Measurements from ENCODE around the gene RPUSD4. TPM values are rescaled to one million over a fixed set of nuclear protein-coding genes. Genes with fewer than 3 reads are reported as not detected.

The RPUSD4 gene
- total RNA-seq, 1 donor from 2014 or later = 47.9 TPM

DNA sequence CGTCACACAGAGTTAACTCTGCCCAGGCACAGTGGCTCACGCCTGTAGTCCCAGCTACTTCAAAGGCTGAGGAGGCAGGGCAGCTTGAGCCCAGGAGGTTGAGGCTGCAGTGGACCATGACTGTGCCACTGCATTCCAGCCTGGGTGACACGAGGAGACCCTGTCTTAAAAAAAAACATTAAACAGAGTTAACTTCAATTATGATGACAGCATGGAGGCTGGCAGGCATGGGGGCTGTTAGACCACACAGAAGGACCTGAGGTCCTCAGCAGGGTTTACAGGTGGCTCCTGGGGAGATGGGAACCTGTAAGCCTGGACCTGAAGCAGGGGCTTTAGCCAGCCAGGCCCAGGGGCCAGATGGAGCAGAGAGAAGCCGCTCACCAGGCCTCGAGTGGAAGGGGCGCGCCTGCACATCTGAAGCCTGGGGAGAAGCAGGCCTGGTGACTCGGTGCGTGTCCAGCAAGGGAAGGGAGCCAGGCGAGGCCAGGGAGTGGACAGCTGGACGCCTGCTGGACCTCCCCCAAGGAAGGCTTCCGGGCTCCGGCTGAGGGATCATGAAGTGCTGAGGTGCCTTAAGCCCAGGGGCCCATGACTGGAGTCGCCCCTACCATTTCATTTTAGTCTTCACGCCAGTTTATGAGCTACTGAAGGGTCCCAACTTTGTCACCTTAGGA lies 25.3 kb downstream of the RPUSD4 start:
- TF ChIP-seq, protein P1, sequence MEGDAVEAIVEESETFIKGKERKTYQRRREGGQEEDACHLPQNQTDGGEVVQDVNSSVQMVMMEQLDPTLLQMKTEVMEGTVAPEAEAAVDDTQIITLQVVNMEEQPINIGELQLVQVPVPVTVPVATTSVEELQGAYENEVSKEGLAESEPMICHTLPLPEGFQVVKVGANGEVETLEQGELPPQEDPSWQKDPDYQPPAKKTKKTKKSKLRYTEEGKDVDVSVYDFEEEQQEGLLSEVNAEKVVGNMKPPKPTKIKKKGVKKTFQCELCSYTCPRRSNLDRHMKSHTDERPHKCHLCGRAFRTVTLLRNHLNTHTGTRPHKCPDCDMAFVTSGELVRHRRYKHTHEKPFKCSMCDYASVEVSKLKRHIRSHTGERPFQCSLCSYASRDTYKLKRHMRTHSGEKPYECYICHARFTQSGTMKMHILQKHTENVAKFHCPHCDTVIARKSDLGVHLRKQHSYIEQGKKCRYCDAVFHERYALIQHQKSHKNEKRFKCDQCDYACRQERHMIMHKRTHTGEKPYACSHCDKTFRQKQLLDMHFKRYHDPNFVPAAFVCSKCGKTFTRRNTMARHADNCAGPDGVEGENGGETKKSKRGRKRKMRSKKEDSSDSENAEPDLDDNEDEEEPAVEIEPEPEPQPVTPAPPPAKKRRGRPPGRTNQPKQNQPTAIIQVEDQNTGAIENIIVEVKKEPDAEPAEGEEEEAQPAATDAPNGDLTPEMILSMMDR (IDR thresholded peaks at IDR 0.05; ENCODE audit: insufficient read depth, low read length, severe bottlenecking) = no peak
- Histone ChIP-seq H3K4me3 (ENCODE audit: low read depth, low read length) (no peak overlapping the region), H3K36me3 (ENCODE audit: control insufficient read depth, insufficient read depth, low read length) (peaks cover 1% of the 10 kb centered on the region), H3K27me3 (ENCODE audit: control insufficient read depth, insufficient read depth, low read length) (no peaks in the 10 kb centered on the region)
- DNase-seq (ENCODE audit: low read depth) (no peak), FAIRE-seq (no peak)

DNA sequence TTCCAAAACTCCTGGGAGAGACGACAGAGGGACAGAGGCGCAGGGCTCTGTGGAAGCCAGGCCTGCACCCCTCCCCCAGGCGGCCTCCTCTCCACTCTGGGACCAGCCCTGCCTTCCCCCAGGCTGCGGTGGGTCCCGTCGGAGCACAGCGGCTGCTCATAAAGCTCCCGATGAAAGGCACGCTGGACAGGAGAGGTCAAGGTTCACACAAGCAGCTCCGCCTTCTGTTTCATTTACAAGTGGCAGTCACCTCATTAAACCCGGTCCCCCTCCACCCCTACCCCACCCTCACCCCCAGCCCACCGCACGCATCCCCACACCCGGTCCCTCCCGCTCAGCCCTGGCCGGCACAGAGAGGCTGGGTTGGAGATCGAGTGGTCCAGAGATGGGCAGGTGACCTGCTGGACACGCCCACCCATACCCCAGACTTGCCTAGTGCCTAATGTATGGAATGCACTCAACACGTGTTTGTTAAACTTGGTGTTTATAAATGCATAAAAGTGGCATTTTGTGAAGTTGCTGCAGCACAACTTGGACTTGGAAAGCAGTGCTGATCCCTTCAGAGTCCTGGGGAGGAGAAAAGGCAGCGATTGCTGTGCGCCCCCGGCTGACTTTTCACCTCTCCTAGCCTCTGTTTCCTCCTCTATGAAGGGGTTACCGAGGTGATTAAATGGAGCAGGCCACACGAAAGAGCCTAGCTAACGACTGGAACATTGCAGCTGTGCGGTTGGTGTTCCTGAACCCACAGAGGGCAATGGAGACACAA lies 26.0 kb downstream of the RPUSD4 start:
- no peak for DNase-seq (ENCODE audit: low read depth)
- no peak for FAIRE-seq
- TF ChIP-seq, protein P1 (IDR thresholded peaks at IDR 0.05; ENCODE audit: insufficient read depth, low read length, severe bottlenecking) = no peak
- Histone ChIP-seq H3K27me3 (ENCODE audit: control insufficient read depth, insufficient read depth, low read length) (no peaks in the 10 kb centered on the region), H3K36me3 (ENCODE audit: control insufficient read depth, insufficient read depth, low read length) (peaks cover 1% of the 10 kb centered on the region), H3K4me3 (ENCODE audit: low read depth, low read length) (no peak overlapping the region)

DNA sequence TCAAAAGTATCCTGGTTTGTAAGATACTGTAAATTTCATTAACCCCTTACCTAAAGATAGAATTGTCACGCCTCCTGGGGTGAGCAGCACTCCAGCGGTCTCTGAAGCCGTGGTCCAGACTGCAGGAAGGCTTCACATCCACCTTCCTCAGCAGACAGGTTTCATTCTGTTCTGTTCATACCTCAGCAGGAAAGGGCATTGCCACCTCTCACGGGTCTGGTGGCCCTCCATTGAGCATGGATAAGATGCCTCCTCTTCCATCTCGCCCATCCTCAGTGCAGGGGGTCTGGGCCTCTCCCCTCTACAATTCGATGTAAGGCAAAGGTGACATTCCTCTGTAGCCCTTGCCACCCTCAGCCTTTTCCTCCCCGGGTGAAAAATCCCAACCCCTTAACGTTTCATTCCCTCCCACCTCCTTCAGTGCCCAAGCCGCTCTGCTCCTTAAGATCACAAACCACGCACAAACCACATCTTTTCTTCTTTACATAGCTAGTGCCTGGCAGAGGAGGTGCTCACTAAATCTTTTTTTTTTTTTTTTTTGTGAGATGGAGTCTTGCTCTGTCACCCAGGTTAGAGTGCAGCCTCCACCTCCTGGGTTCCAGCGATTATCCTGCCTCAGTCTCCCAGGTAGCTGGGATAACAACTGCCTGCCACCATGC lies 28.5 kb downstream of the RPUSD4 start:
- Histone ChIP-seq H3K27me3 (ENCODE audit: control insufficient read depth, insufficient read depth, low read length) (no peaks in the 10 kb centered on the region), H3K36me3 (ENCODE audit: control insufficient read depth, insufficient read depth, low read length) (no peaks in the 10 kb centered on the region), H3K4me3 (ENCODE audit: low read depth, low read length) (no peak overlapping the region)
- FAIRE-seq (no peak), DNase-seq (ENCODE audit: low read depth) (no peak)
- TF ChIP-seq, protein P1 (IDR thresholded peaks at IDR 0.05; ENCODE audit: insufficient read depth, low read length, severe bottlenecking) = no peak

DNA sequence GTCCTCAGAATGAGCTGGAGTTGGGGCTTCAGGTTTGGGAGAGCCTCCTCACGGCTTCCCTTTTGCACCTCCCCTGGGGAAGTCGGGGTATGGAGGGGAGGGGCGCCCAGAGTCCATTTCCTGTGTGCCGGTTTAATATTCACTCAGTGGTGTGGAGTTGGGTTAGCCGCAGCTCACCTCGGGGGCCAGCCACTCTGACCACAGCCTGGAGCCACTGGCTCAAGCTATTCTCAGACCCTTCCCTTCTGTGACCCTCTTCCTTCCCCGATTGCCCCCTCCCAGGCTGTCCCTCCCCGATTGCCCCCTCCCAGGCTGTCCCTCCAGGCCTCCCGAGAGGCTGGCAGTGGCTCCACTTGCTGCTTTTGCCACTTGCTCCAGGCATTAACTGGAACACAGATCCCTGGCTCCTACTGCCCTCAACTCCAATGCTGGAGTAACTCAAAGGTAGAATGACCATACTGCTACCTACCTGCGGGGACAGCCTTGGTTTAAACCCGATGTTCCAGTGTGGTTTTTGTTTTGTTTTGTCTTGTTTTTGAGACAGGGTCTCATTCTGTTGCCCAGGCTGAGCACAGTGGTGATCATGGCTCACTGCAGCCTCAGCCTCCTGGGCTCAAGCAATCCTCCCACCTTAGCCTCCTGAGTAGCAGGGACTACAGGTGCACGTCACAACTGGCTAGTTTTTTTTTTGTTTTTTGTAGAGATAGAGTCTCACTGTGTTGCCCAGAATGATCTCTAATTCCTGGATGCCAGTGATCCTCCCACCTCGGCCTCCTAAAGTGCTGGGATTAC lies 29.3 kb downstream of the RPUSD4 start:
- no peaks in the 10 kb centered on the region for H3K27me3 ChIP-seq (ENCODE audit: control insufficient read depth, insufficient read depth, low read length)
- no peak for DNase-seq (ENCODE audit: low read depth)

DNA sequence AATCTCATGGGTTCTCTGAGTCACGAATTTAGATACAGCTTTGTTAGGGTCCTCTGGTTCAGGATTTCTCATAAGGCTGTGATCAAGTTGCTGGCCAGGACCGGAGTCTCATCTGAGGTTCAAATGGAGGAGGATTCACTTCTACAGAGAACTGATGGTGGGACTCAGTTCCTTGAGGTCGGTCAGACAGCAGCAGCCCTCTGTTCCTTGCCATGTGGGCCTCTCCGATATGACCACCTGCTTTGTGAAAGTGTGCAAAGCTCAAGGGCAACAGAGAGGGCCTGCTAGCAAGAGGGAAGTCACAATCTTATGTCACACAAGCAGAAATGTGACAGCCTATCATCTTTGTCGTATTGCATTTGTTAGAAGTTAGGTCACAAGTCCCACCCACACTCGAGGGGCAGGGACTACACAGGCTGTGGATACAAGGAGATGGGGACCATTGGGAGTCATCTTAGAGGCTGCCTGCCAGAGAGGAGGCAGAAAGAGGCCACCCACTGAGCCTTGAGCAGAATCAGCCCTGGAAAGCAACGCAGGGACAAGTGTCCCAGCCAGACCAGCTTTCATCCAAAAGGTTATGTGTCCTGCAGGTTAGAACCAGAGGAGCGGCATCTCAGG lies 34.5 kb downstream of the RPUSD4 start:
- Histone ChIP-seq H3K36me3 (ENCODE audit: control insufficient read depth, insufficient read depth, low read length) (no peaks in the 10 kb centered on the region), H3K4me3 (ENCODE audit: low read depth, low read length) (no peak overlapping the region), H3K27me3 (ENCODE audit: control insufficient read depth, insufficient read depth, low read length) (no peaks in the 10 kb centered on the region)
- no peak for FAIRE-seq
- no peak for DNase-seq (ENCODE audit: low read depth)
- TF ChIP-seq, protein P1 (IDR thresholded peaks at IDR 0.05; ENCODE audit: insufficient read depth, low read length, severe bottlenecking) = no peak

More for the DNA sequence above, 29.3 kb downstream of the RPUSD4 start:
- no peak for FAIRE-seq
- Histone ChIP-seq H3K36me3 (ENCODE audit: control insufficient read depth, insufficient read depth, low read length) (no peaks in the 10 kb centered on the region), H3K4me3 (ENCODE audit: low read depth, low read length) (no peak overlapping the region)
- TF ChIP-seq, protein P1 (IDR thresholded peaks at IDR 0.05; ENCODE audit: insufficient read depth, low read length, severe bottlenecking) = no peak

Data from bronchial epithelial cell (primary cell).